GDM1 (cell line): ENCODE results near the gene CYP51A1.
"Not testable (repeated sequence)": the region's sequence is repeated elsewhere in the genome, so short reads cannot be mapped to it uniquely, and the experiment has no call there.

Source experiments
- DNase-seq: peaks from one replicate; lab custom pipeline; 2025; lab: John Stamatoyannopoulos, UW

The CYP51A1 gene

GRCh38 chr7:92134271-92135051 is at the start of gene CYP51A1:
TSS of gene CYP51A1 (minus strand) at chr7:92134477. CDS start at chr7:92134364, 113 bp downstream.
- peak; percentile 90 for DNase-seq

- DNase-seq: peak; percentile 52
These were observed 44.9 kb upstream of the CYP51A1 start, which contains the start of gene LRRD1 for GRCh38 chr7:92178928-92179924. TSS of gene LRRD1 (minus strand) at chr7:92179142. CDS start at chr7:92165202, 13,940 bp downstream.

- no peak for DNase-seq
These were observed 43.1 kb upstream of the CYP51A1 start for GRCh38 chr7:92177362-92177761.

- not testable (repeated sequence) for DNase-seq
These were observed 35.3 kb upstream of the CYP51A1 start for GRCh38 chr7:92169529-92169928.

GRCh38 chr7:92161271-92161670 is 27.0 kb upstream of the CYP51A1 start:
- DNase-seq: no peak

GRCh38 chr7:92158660-92159575 is 24.6 kb upstream of the CYP51A1 start:
- DNase-seq: no peak

- DNase-seq: no peak
These were observed 22.7 kb upstream of the CYP51A1 start for GRCh38 chr7:92156990-92157389.

GRCh38 chr7:92155108-92155739 is 20.9 kb upstream of the CYP51A1 start:
- DNase-seq: no peak

- no peak for DNase-seq
These were observed 16.3 kb upstream of the CYP51A1 start for GRCh38 chr7:92150450-92151017.

- DNase-seq: no peak
These were observed 15.5 kb upstream of the CYP51A1 start for GRCh38 chr7:92149736-92150239.

GRCh38 chr7:92143192-92143880 is 9.1 kb upstream of the CYP51A1 start:
- DNase-seq: not testable (repeated sequence)

GRCh38 chr7:92142791-92143190 is 8.5 kb upstream of the CYP51A1 start:
- DNase-seq: not testable (repeated sequence)

- DNase-seq: no peak
These were observed 6.9 kb upstream of the CYP51A1 start for GRCh38 chr7:92141161-92141560.

GRCh38 chr7:92137557-92137956 is 3.3 kb upstream of the CYP51A1 start:
- DNase-seq: no peak

GRCh38 chr7:92135052-92135889 is 994 bp upstream of the CYP51A1 start:
- no peak for DNase-seq

GRCh38 chr7:92133737-92134270 is 473 bp downstream of the CYP51A1 start:
- peak; percentile 51 for DNase-seq

GRCh38 chr7:92133133-92133736 is 1.0 kb downstream of the CYP51A1 start:
- peak; percentile 39 for DNase-seq

- no peak for DNase-seq
These were observed 2.4 kb downstream of the CYP51A1 start for GRCh38 chr7:92131764-92132330.
